ENCODE results near the gene CCDC24.

Gene CCDC24

DNA sequence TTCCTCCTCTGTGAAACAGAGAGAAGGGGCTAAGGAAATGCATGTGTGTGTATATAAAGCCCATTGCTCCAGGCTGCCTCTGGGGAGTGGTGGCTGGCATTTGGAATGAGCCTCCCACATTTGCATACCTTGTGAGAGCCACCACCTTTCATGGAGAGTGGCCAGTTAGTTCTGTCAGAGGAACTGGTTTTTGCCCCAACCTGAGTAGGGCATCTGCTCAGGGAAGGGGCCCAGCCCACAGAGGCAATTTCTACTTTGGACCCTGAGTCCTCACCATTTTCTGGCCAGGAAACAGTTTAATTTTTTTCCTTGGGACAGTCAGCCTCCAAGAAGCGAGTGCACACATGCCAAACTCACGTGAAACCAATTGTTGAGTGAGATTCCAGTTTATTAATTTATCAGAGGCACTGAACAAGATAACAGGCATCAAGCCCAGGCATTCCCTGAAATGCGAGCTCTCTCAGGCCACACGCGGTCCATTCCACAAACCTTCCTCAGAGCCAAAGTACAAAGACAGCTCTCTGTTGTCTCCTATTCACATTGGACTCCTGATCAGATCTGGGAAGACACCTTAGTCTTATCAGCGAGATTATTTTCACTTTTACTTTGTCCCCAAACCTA, 40.9 kb downstream of the CCDC24 start:
- TF ChIP-seq, protein P1, sequence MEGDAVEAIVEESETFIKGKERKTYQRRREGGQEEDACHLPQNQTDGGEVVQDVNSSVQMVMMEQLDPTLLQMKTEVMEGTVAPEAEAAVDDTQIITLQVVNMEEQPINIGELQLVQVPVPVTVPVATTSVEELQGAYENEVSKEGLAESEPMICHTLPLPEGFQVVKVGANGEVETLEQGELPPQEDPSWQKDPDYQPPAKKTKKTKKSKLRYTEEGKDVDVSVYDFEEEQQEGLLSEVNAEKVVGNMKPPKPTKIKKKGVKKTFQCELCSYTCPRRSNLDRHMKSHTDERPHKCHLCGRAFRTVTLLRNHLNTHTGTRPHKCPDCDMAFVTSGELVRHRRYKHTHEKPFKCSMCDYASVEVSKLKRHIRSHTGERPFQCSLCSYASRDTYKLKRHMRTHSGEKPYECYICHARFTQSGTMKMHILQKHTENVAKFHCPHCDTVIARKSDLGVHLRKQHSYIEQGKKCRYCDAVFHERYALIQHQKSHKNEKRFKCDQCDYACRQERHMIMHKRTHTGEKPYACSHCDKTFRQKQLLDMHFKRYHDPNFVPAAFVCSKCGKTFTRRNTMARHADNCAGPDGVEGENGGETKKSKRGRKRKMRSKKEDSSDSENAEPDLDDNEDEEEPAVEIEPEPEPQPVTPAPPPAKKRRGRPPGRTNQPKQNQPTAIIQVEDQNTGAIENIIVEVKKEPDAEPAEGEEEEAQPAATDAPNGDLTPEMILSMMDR (IDR thresholded peaks at IDR 0.05; ENCODE audit: control insufficient read depth, insufficient read depth, low read depth, low read length, missing control alignments) = no peak
- no peak overlapping the region for H3K4me3 ChIP-seq (ENCODE audit: control insufficient read depth, low read depth, low read length)
- DNase-seq (ENCODE audit: low read depth) = no peak

DNA sequence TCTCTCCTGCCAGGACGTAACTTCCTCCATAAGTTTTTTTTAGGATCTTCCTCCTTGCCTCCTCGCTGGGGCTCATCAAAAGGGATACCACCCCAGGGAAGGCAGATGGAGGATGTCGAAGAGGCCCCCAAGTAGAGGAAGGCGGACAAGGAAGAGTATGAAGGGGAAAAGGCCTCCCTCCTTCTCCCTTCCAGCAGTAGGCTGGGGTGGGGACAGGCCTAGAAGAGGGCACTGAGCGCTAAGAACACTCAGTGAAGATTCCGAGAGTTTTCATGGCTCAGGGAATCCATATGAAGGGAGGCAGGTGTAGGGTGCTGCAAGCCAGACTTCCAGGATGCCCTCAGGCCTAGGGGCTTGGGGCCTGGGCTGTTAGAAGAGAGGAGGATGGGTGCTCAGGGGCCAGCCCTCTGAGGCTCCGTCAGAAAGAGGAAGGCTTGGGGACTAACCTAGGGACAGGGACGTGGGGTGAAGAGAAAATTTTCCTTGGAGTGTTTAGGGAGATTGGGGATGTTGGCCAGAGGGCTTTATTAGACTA, 41.7 kb downstream of the CCDC24 start:
- TF ChIP-seq, protein P1 (IDR thresholded peaks at IDR 0.05; ENCODE audit: control insufficient read depth, insufficient read depth, low read depth, low read length, missing control alignments) = no peak
- DNase-seq (ENCODE audit: low read depth) = no peak
- no peak overlapping the region for H3K4me3 ChIP-seq (ENCODE audit: control insufficient read depth, low read depth, low read length)

DNA sequence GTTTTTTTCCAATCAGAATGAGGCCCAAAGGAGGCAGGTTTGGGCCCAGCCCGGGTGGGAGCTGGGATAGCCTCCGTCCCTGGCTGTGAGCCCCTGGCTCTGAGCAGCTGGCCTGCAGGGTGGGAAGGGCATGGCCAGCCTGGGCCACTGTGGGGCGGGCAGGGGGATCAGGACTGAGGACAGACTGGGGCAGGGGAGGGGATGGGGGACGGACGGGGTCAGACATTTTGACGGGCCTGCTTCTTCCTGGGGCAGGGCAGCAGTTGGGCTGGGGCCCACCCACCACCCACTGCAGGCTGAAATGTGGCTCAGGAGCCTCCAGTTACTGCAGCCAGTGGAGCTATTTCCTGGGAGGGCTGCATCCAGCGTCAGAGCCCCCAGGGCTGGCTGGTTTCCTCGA, 42.4 kb downstream of the CCDC24 start:
- TF ChIP-seq, protein P1 (IDR thresholded peaks at IDR 0.05; ENCODE audit: control insufficient read depth, insufficient read depth, low read depth, low read length, missing control alignments) = no peak
- no peak overlapping the region for H3K4me3 ChIP-seq (ENCODE audit: control insufficient read depth, low read depth, low read length)
- DNase-seq (ENCODE audit: low read depth) = no peak

DNA sequence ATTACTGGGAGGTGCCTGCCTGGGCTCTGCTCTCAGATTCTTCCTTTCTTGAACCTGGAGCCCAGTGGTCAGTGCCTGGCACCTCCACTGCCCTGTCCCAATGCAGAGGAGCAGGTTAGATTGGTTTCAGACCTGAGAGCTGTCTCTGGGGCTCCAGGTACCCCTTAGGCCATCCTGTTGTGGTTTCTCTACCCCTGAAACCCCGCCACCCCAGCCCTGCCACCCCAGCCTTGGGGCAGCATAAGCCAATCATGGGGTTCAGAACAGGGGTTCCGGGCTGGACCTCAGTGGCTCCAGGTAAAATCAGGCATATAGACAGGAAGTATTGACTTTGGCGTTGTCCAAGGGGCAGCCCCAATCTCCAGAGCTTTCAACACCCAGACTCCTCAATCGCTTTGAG, 43.0 kb downstream of the CCDC24 start:
- TF ChIP-seq, protein P1 (IDR thresholded peaks at IDR 0.05; ENCODE audit: control insufficient read depth, insufficient read depth, low read depth, low read length, missing control alignments) = no peak
- no peak for DNase-seq (ENCODE audit: low read depth)
- H3K4me3 ChIP-seq (ENCODE audit: control insufficient read depth, low read depth, low read length) = no peak overlapping the region

GRCh38 chr1:44034976-44035716, 43.7 kb downstream of the CCDC24 start:
- DNase-seq (ENCODE audit: low read depth) = no peak
- TF ChIP-seq, protein P1 (IDR thresholded peaks at IDR 0.05; ENCODE audit: control insufficient read depth, insufficient read depth, low read depth, low read length, missing control alignments) = no peak
- no peak overlapping the region for H3K4me3 ChIP-seq (ENCODE audit: control insufficient read depth, low read depth, low read length)

- DNase-seq (ENCODE audit: low read depth) = no peak
- H3K4me3 ChIP-seq (ENCODE audit: control insufficient read depth, low read depth, low read length) = no peak overlapping the region
- TF ChIP-seq, protein P1 (IDR thresholded peaks at IDR 0.05; ENCODE audit: control insufficient read depth, insufficient read depth, low read depth, low read length, missing control alignments) = no peak
These were observed 44.5 kb downstream of the CCDC24 start for GRCh38 chr1:44035726-44036408.
